Tibial nerve (tissue), 4 donors: ENCODE results near the gene CHST12. TPM values are rescaled to one million over a fixed set of nuclear protein-coding genes. Genes with fewer than 3 reads are reported as not detected.

ENCODE experiments used
- DNase-seq, 2 donors: peaks; one replicate each; pipeline ENCODE4 v3.0.0-alpha.2; 2019; ENCODE audit warnings: low spot score in 2 of 2
- H3K27ac ChIP-seq, 4 donors: fragments of 200-600 bp; sonication (generic) in 3 of 4; one replicate each; pipeline ENCODE4 v1.5.1; 2017 to 2019; ENCODE audit warnings: mild to moderate bottlenecking in 1 of 4
- H3K27me3 ChIP-seq, 2 donors: fragments of 200-600 bp; sonication (generic) in 1 of 2; one replicate each; pipeline versions ENCODE4 v1.5.1 to v1.6.0; 2017 to 2019
- H3K36me3 ChIP-seq, 3 donors: fragments of 200-600 bp; sonication (generic); one replicate each; pipeline ENCODE4 v1.5.1; 2018 to 2019
- H3K4me1 ChIP-seq, 4 donors: fragments of 200-600 bp; sonication (generic) in 3 of 4; one replicate each; pipeline ENCODE4 v1.5.1; 2017 to 2019
- H3K4me3 ChIP-seq, 4 donors: fragments of 200-600 bp; sonication (generic) in 3 of 4; one replicate each; pipeline ENCODE4 v1.5.1; 2017 to 2019; ENCODE audit warnings: mild to moderate bottlenecking in 1 of 4, moderate library complexity in 1 of 4
- H3K9me3 ChIP-seq, 4 donors: fragments of 200-600 bp; sonication (generic) in 3 of 4; one replicate each; pipeline ENCODE4 v1.5.1; 2017 to 2019
- EP300 ChIP-seq, 2 donors: sonication (generic); formaldehyde crosslinking; IDR thresholded peaks; one replicate each; pipeline ENCODE4 v1.6.1; 2017; ENCODE audit warnings: antibody characterized with exemption in 2 of 2, mild to moderate bottlenecking in 1 of 2
- POLR2A ChIP-seq, 2 donors: fragments of 450-650 bp; IDR thresholded peaks; one replicate each; pipeline ENCODE4 v1.6.1; 2017; ENCODE audit warnings: antibody characterized with exemption in 2 of 2, mild to moderate bottlenecking in 2 of 2, moderate library complexity in 2 of 2
- WGBS, 2 donors: methylation state at CpG; one replicate each; pipeline ENCODE4 v1.1.5; 2018; 5-methylcytosine and 5-hydroxymethylcytosine counted together
- total RNA-seq, 4 donors: library from RNA; depleted of rRNA; stranded (reverse); fragments of >200 nt; gene quantifications; one replicate each; pipeline ENCODE4 v1.1.0, GENCODE V29; 2016
- TF ChIP-seq, protein P1 (sequence below), 5 experiments: fragments of 200-600 bp in 3 of 5; fragments of 450-650 bp in 2 of 5; sonication (generic) in 3 of 5; IDR thresholded peaks; one replicate each; pipeline ENCODE4 v1.5.1; 2016 to 2019; ENCODE audit warnings: antibody characterized with exemption in 5 of 5, mild to moderate bottlenecking in 3 of 5, moderate library complexity in 2 of 5

CHST12 gene
- total RNA-seq, 4 donors from 2014 or later = 21.0 to 29.9 (median 29.3) TPM

DNA sequence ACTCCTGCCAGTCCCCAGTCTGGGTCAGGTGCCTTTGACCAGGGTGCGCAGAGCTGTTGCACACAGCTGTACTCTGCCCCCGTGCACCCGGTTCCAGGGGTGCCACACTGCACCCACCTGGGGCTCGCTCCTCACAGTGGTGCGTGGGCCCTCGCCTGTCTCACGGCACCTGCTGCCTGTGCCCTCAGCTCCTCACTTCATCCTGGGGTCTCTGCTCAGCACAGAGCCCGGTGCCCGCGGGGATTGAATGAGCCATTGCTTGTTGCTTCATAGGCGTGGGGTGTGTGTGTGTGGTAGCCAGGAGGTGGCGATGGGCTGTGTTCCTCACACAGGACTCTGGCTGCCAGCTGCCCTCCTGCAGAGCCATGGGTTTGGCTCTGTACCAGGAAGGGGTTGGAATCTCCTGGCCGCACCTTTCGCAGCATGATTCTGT is 30.3 kb upstream of the CHST12 start:
- Histone ChIP-seq H3K9me3 (no peaks in the 10 kb centered on the region), H3K4me1 (no peaks in the 10 kb centered on the region), H3K27me3 (no peaks in the 10 kb centered on the region), H3K36me3 (peaks cover 2 to 96% (median 65%) of the 10 kb centered on the region in 3 donors), H3K4me3 (no peak overlapping the region), H3K27ac (no peak overlapping the region)
- DNase-seq = no peak
- 91 to 92% methylated on average over 12 to 14 of the region's 14 CpGs for whole genome bisulfite sequencing, 2 donors
- TF ChIP-seq, protein P1, sequence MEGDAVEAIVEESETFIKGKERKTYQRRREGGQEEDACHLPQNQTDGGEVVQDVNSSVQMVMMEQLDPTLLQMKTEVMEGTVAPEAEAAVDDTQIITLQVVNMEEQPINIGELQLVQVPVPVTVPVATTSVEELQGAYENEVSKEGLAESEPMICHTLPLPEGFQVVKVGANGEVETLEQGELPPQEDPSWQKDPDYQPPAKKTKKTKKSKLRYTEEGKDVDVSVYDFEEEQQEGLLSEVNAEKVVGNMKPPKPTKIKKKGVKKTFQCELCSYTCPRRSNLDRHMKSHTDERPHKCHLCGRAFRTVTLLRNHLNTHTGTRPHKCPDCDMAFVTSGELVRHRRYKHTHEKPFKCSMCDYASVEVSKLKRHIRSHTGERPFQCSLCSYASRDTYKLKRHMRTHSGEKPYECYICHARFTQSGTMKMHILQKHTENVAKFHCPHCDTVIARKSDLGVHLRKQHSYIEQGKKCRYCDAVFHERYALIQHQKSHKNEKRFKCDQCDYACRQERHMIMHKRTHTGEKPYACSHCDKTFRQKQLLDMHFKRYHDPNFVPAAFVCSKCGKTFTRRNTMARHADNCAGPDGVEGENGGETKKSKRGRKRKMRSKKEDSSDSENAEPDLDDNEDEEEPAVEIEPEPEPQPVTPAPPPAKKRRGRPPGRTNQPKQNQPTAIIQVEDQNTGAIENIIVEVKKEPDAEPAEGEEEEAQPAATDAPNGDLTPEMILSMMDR (IDR thresholded peaks at IDR 0.05) = no peak
- TF ChIP-seq POLR2A (IDR thresholded peaks at IDR 0.05) (no peak), EP300 (IDR thresholded peaks at IDR 0.05) (no peak)

DNA sequence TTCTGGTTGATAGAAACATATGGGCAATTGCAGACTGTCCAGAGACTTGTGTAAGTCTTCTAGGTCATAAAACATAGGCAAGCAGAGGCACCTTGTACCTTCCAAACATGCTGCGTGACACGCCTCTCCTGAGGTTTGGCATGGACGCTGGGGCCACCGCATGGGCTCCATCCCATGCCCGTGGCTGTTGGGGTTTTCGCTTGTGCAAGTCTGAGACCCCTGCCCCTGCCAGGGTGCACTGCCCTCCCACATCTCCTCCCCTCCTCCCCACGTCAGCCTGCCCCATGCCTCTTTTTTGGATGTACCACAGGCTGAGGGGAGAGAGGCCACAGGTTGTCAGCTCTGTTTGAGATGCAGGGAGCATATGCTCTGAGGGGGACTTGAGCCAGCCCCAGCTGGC is 29.8 kb upstream of the CHST12 start:
- Histone ChIP-seq H3K4me3 (no peak overlapping the region), H3K27me3 (no peaks in the 10 kb centered on the region), H3K27ac (no peak overlapping the region), H3K9me3 (no peaks in the 10 kb centered on the region), H3K36me3 (peaks cover 2 to 96% (median 65%) of the 10 kb centered on the region in 3 donors), H3K4me1 (no peaks in the 10 kb centered on the region)
- WGBS, 2 donors = 93 to 98% methylated on average over 7 of the region's 7 CpGs
- DNase-seq = no peak
- TF ChIP-seq EP300 (IDR thresholded peaks at IDR 0.05) = no peak
- TF ChIP-seq, protein P1 (IDR thresholded peaks at IDR 0.05) = no peak
- TF ChIP-seq POLR2A (IDR thresholded peaks at IDR 0.05) = no peak

DNA sequence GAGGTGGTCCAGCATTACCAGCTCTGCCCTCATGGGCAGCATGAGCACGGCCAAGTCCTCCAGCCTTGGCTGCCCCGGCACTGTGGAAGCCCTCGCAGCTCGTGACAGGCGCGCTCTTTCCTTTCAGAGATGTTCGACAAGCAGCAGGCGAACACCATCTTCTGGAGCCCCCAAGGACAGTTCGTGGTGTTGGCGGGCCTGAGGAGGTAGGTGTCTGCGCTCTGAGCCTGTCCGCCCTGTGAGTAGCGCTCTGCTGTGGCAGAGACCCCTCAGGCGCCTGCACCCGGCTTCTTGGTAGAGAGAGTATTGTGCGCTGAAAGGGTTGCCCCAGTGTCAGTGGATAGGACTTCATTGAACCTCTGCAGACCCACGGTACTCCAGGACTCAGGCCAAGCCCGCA is 29.0 kb upstream of the CHST12 start:
- Histone ChIP-seq H3K4me1 (no peaks in the 10 kb centered on the region), H3K4me3 (no peak overlapping the region), H3K27me3 (no peaks in the 10 kb centered on the region), H3K27ac (no peak overlapping the region), H3K9me3 (no peaks in the 10 kb centered on the region), H3K36me3 (peaks cover 0 to 96% (median 66%) of the 10 kb centered on the region in 3 donors)
- no peak for DNase-seq
- TF ChIP-seq, protein P1 (IDR thresholded peaks at IDR 0.05) = no peak
- no peak for TF ChIP-seq POLR2A (IDR thresholded peaks at IDR 0.05)
- no peak for TF ChIP-seq EP300 (IDR thresholded peaks at IDR 0.05)
- 95 to 96% methylated on average over 15 to 18 of the region's 18 CpGs for WGBS, 2 donors

DNA sequence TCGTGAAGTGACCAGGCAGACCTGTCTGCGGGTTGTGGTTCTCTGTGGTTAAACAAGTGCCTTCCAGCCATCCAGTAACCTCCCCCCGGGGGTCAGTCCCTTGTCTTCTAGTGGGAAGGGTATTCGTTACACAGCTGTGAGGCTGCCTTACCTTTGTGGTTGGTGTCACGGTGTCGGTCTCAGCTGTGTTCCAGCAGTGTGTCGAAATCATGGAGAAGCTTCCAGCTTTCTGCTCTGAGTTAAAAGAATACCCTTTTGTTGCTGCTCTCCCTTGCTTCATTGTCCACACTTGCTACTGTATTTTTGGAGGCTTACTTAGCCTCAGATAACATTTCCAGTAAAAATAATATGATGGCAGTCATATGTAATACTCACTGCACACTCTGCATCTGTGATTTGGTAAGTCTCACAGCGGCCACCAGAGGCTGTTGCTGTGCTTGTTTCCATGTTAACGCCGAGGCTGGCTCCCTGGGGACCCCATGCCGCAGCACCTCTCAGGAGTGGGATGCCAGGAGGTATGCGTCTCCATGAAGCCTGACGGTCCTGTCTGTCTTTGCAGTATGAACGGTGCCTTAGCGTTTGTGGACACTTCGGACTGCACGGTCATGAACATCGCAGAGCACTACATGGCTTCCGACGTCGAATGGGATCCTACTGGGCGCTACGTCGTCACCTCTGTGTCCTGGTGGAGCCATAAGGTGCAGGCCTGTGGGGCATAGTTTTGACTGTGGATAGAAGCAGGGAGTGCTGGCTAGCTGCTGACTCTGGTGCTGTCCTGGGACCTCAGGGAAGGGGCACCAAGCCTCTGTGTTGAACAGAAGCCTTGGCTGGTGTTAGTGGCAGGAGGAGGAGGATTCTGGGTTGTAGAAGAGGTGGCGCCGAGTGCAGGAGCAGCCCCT is 28.3 kb upstream of the CHST12 start:
- no peak overlapping the region for H3K27ac ChIP-seq
- no peaks in the 10 kb centered on the region for H3K9me3 ChIP-seq
- 85 to 91% methylated on average over 26 of the region's 26 CpGs for WGBS, 2 donors
- no peaks in the 10 kb centered on the region for H3K4me1 ChIP-seq
- TF ChIP-seq POLR2A (IDR thresholded peaks at IDR 0.05) (no peak), EP300 (IDR thresholded peaks at IDR 0.05) (no peak)
- TF ChIP-seq, protein P1 (IDR thresholded peaks at IDR 0.05) = no peak
- no peaks in the 10 kb centered on the region for H3K27me3 ChIP-seq
- peaks cover 0 to 96% (median 66%) of the 10 kb centered on the region in 3 donors for H3K36me3 ChIP-seq
- no peak overlapping the region for H3K4me3 ChIP-seq
- DNase-seq = no peak
